Testis (tissue), 2 donors: ENCODE data around the gene RND1.

Source experiments
- POLR2A ChIP-seq: fragments of 450-650 bp; IDR thresholded peaks from one replicate; pipeline ENCODE4 v1.6.1; 2017; ENCODE audit warnings: antibody characterized with exemption, mild to moderate bottlenecking, moderate library complexity
- TF ChIP-seq, protein P1 (sequence below), 3 experiments: fragments of 450-650 bp in 2 of 3; fragments of 200-600 bp in 1 of 3; sonication (generic) in 1 of 3; IDR thresholded peaks; one replicate each; pipeline ENCODE4 v1.5.1; 2016 to 2019; ENCODE audit warnings: antibody characterized with exemption in 3 of 3, mild to moderate bottlenecking in 2 of 3, moderate library complexity in 1 of 3

DNA sequence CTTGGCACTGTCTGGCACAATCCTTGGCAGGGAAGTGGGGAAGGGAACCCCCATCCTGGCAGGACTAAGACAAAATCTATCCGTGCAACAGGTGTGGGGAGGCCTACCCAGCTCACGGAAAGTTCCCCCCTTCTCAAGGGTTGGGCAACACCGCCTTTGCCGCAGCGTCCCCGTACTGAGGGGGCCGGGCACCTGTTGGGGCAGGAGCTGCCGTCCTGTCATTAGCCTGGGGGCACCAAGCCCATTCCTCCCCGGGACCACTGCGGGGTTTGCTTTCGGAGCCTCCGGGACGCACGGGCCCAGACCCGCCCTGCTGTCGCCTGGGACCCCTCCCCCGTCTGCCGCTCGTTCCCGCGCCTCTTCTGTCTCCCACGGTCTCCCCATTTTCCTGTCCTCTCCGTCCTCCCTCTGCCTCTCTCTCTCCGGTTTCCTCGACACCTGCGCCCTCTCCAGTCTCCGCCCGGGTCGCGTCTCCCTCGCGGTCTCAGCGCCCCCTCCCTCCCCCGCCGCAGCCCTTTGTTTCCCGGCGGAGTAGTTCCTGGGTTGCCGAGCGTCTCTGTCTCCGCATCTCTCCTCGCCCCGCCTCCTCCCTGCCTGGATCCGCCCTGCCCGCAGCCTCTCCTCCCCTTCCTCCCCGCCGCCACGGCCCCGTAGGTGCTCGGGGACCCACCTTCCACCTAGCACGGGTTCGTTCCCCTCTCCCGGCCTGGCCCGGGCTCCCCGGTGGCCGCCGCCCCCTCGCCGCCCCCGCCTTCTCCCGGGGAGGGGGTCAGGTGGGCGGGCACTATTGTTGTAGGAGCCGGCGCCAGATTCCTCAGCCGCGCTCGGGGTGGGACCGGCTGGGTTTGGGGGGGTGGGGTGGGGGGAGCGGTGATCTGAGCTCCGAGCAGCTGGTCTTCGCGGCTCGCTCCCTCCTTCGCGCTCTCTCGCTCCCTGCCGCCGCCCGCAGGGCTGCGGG, 47.5 kb downstream of the RND1 start, which contains the start of gene CACNB3:
- TF ChIP-seq, protein P1, sequence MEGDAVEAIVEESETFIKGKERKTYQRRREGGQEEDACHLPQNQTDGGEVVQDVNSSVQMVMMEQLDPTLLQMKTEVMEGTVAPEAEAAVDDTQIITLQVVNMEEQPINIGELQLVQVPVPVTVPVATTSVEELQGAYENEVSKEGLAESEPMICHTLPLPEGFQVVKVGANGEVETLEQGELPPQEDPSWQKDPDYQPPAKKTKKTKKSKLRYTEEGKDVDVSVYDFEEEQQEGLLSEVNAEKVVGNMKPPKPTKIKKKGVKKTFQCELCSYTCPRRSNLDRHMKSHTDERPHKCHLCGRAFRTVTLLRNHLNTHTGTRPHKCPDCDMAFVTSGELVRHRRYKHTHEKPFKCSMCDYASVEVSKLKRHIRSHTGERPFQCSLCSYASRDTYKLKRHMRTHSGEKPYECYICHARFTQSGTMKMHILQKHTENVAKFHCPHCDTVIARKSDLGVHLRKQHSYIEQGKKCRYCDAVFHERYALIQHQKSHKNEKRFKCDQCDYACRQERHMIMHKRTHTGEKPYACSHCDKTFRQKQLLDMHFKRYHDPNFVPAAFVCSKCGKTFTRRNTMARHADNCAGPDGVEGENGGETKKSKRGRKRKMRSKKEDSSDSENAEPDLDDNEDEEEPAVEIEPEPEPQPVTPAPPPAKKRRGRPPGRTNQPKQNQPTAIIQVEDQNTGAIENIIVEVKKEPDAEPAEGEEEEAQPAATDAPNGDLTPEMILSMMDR (IDR thresholded peaks at IDR 0.05) = no peak
- no peak for TF ChIP-seq POLR2A
